HL-60 (cell line): ENCODE measurements around the gene UPK1A.

Experiments used
- CTCF ChIP-seq: IDR thresholded peaks from one replicate; pipeline ENCODE4 v1.5.1; 2011; ENCODE audit warnings: low read length, control low read depth, inconsistent platforms; ENCODE audit not compliant: insufficient read depth
- GABPA ChIP-seq: IDR thresholded peaks from 2 replicates; pipeline ENCODE4 v1.6.1; 2012; ENCODE audit warnings: low read depth
- POLR2AphosphoS5 ChIP-seq: IDR thresholded peaks from 2 replicates; pipeline ENCODE4 v1.6.1; 2012; ENCODE audit warnings: low read depth
- REST ChIP-seq: IDR thresholded peaks from 2 replicates; pipeline ENCODE4 v1.6.1; 2012; ENCODE audit warnings: low read depth; ENCODE audit not compliant: insufficient replicate concordance

- no peak for TF ChIP-seq CTCF
- TF ChIP-seq GABPA = no peak
- no peak for TF ChIP-seq REST
- no peak for TF ChIP-seq POLR2AphosphoS5
These were observed 61.0 kb downstream of the UPK1A start for GRCh38 chr19:35727053-35727955.
